HepG2 (cell line): ENCODE measurements around the gene CYP46A1. TPM values are rescaled to one million over a fixed set of nuclear protein-coding genes. Genes with fewer than 3 reads are reported as not detected.

Experiments
- ATAC-seq: fragments of 200-7000 bp; cut with Tn5 transposase; 3 replicates; pipeline ENCODE4 v1.9.1; 2020; ENCODE audit warnings: mild to moderate bottlenecking, moderate library complexity
- BruUV-seq: library from RNA; stranded (reverse); fragments of 400-500 nt; replicated peaks from 2 replicates; lab custom pipeline; 2021; lab: Mats Ljungman, UMichigan
- CTCF ChIA-PET: fragments of 300-600 bp; formaldehyde crosslinking; extraction: SDS; loops from one replicate; lab custom pipeline; 2021; ENCODE audit warnings: low total read pairs, inconsistent platforms, low intra/inter-chr PET ratio; lab: Yijun Ruan, JAX
- POLR2A ChIA-PET: fragments of 350-600 bp; sonication (Branson Sonifier 250); formaldehyde crosslinking; loops from one replicate; lab custom pipeline; 2020; ENCODE audit warnings: antibody characterized with exemption, inconsistent platforms; lab: Yijun Ruan, JAX
- DNase-seq: peaks from one replicate; pipeline ENCODE4 v3.0.0-alpha.2; 2015; ENCODE audit warnings: low spot score
- FAIRE-seq: peaks from 3 replicates; lab custom pipeline; 2011; peaks lifted over from hg19 to GRCh38; lab: Jason Lieb, UNC
- H2AFZ ChIP-seq: one replicate; pipeline ENCODE4 v1.6.1; 2011; ENCODE audit warnings: low read length, inconsistent platforms
- H3K27ac ChIP-seq: fragments of 300-600 bp; 3 replicates; pipeline ENCODE4 v1.8.0; 2011; ENCODE audit warnings: mixed run types, mild to moderate bottlenecking, mixed read lengths, low read length, inconsistent platforms; ENCODE audit not compliant: insufficient read depth; ENCODE audit errors: extremely low read length
- H3K27me3 ChIP-seq, 2 experiments: fragments of 200-600 bp in 1 of 2; 2 replicates in 1 of 2; 3 replicates in 1 of 2; pipeline versions ENCODE4 v1.6.0 to v1.8.0; 2011; ENCODE audit warnings: low read length in 2 of 2, mild to moderate bottlenecking in 2 of 2, moderate library complexity in 2 of 2, inconsistent platforms in 1 of 2; ENCODE audit not compliant: insufficient read depth in 2 of 2, control insufficient read depth in 1 of 2
- H3K36me3 ChIP-seq, 2 experiments: fragments of 200-600 bp in 1 of 2; replicated peaks in 1 of 2; 2 replicates in 1 of 2; 3 replicates in 1 of 2; pipeline versions ENCODE4 v1.5.1 to v1.8.0; 2011; ENCODE audit warnings: low read length in 2 of 2, inconsistent platforms in 1 of 2; ENCODE audit not compliant: insufficient read depth in 2 of 2, control insufficient read depth in 1 of 2
- H3K4me1 ChIP-seq: 2 replicates; pipeline ENCODE4 v1.5.1; 2012; ENCODE audit warnings: low read length, inconsistent platforms; ENCODE audit not compliant: insufficient read depth
- H3K4me2 ChIP-seq: 2 replicates; pipeline ENCODE4 v1.6.0; 2011; ENCODE audit warnings: low read depth, low read length, inconsistent platforms
- H3K4me3 ChIP-seq, 3 experiments: fragments of 200-600 bp in 1 of 3; sonication (generic), shearing (Covaris generic) in 1 of 3; replicated peaks in 1 of 3; 2 replicates each; pipeline ENCODE4 v1.5.1; 2011 to 2016; ENCODE audit warnings: low read length in 3 of 3, inconsistent platforms in 2 of 3, low read depth in 2 of 3, mild to moderate bottlenecking in 2 of 3, control low read depth in 1 of 3, mixed read lengths in 1 of 3; ENCODE audit not compliant: insufficient read depth in 1 of 3
- H3K79me2 ChIP-seq: one replicate; pipeline ENCODE4 v1.6.1; 2011; ENCODE audit warnings: low read length, inconsistent platforms; ENCODE audit not compliant: insufficient read depth
- H3K9ac ChIP-seq: 2 replicates; pipeline ENCODE4 v1.6.0; 2011; ENCODE audit warnings: mild to moderate bottlenecking, low read depth, low read length, inconsistent platforms; ENCODE audit not compliant: insufficient read depth
- H3K9me3 ChIP-seq: 2 replicates; pipeline ENCODE4 v1.5.1; 2012; ENCODE audit warnings: mild to moderate bottlenecking, low read length
- H4K20me1 ChIP-seq: 2 replicates; pipeline ENCODE4 v1.6.0; 2011; ENCODE audit warnings: inconsistent platforms, mild to moderate bottlenecking, low read length, moderate library complexity; ENCODE audit not compliant: insufficient read depth
- CTCF ChIP-seq: sonication (generic); formaldehyde crosslinking; IDR thresholded peaks from 2 replicates; pipeline ENCODE4 v1.5.0; 2020; ENCODE audit warnings: mild to moderate bottlenecking, missing genetic modification reagents, moderate library complexity
- KLF9 ChIP-seq: IDR thresholded peaks from 2 replicates; pipeline ENCODE4 v1.6.1; 2016; ENCODE audit warnings: low read depth
- RFXANK ChIP-seq: IDR thresholded peaks from 2 replicates; pipeline ENCODE4 v1.6.1; 2016
- STAG1 ChIP-seq: sonication (generic); formaldehyde crosslinking; IDR thresholded peaks from 2 replicates; pipeline ENCODE4 v1.4.0; 2020; ENCODE audit warnings: missing genetic modification reagents
- ZNF768 ChIP-seq: sonication (generic); formaldehyde crosslinking; IDR thresholded peaks from 2 replicates; pipeline ENCODE4 v1.4.0; 2020; ENCODE audit warnings: missing genetic modification reagents
- WGBS: methylation state at CpG from one replicate; pipeline ENCODE4 v1.1.6; 2017; ENCODE audit warnings: low lambda C conversion rate; 5-methylcytosine and 5-hydroxymethylcytosine counted together
- in situ Hi-C: cut with HindIII; loops from 2 replicates; pipeline ENCODE4 v1.10.0; 2017; ENCODE audit warnings: low pct_unique_long_range_greater_than_20kb; ENCODE audit not compliant: extremely low pct_ligation_motif_present
- intact Hi-C: fragments of 100-400 bp; cut with micrococcal nuclease; formaldehyde crosslinking; loops from one replicate; pipeline ENCODE4 v1.10.0; 2022; ENCODE audit not compliant: unreplicated experiment
- polyA plus RNA-seq, 8 experiments: library from polyadenylated mRNA; depleted of rRNA in 3 of 8; stranded (reverse) in 7 of 8; unstranded in 1 of 8; fragments of >200 nt; fragmentation: Illumina TruSeq in 4 of 8; extraction: Trizol in 4 of 8; gene quantifications; 2 replicates each; pipeline versions ENCODE4 v1.2.1 to v1.2.3, GENCODE V29; 2011 to 2016; ENCODE audit warnings: low read depth in 4 of 8, missing spikeins in 1 of 8, mixed read lengths in 1 of 8; ENCODE audit not compliant: insufficient read depth in 1 of 8
- total RNA-seq, 5 experiments: library from RNA; depleted of rRNA; stranded (reverse); fragments of >200 nt; fragmentation: Illumina TruSeq; extraction: Trizol; gene quantifications; 2 replicates each; pipeline ENCODE4 v1.2.3, GENCODE V29; 2016; ENCODE audit warnings: low read depth in 1 of 5
- TF ChIP-seq, protein P1 (sequence below): sonication (generic); formaldehyde crosslinking; IDR thresholded peaks from one replicate; pipeline ENCODE4 v1.5.1; 2020; ENCODE audit warnings: mild to moderate bottlenecking, missing genetic modification reagents; ENCODE audit errors: not compliant biosample characterization

CYP46A1 gene
- total and polyA plus RNA-seq, 2 of the 13 experiments (the other 11 are each of a cell fraction or from before 2014, with no cell fraction given) = not detected

DNA sequence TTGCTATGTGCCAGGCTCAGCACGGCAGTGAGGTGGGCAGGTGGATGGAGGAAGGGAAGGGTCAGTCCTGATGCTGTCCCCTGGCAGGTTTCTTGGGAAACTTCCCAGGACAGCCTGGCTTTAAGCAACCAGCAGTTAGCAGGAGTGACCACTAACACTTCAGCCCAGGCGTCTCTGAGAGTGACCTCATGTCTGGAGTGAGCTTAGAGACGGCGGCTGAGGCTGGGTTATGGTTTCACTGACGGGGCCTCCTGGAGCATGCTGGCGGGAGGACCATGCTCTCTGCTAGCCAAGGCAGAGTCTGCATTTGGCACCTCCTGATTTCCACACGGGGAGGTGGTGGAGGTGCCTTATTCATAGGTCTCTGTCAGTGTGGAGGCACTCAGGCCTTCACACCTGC, 36.7 kb upstream of the CYP46A1 start (continued):
- TF ChIP-seq, protein P1, sequence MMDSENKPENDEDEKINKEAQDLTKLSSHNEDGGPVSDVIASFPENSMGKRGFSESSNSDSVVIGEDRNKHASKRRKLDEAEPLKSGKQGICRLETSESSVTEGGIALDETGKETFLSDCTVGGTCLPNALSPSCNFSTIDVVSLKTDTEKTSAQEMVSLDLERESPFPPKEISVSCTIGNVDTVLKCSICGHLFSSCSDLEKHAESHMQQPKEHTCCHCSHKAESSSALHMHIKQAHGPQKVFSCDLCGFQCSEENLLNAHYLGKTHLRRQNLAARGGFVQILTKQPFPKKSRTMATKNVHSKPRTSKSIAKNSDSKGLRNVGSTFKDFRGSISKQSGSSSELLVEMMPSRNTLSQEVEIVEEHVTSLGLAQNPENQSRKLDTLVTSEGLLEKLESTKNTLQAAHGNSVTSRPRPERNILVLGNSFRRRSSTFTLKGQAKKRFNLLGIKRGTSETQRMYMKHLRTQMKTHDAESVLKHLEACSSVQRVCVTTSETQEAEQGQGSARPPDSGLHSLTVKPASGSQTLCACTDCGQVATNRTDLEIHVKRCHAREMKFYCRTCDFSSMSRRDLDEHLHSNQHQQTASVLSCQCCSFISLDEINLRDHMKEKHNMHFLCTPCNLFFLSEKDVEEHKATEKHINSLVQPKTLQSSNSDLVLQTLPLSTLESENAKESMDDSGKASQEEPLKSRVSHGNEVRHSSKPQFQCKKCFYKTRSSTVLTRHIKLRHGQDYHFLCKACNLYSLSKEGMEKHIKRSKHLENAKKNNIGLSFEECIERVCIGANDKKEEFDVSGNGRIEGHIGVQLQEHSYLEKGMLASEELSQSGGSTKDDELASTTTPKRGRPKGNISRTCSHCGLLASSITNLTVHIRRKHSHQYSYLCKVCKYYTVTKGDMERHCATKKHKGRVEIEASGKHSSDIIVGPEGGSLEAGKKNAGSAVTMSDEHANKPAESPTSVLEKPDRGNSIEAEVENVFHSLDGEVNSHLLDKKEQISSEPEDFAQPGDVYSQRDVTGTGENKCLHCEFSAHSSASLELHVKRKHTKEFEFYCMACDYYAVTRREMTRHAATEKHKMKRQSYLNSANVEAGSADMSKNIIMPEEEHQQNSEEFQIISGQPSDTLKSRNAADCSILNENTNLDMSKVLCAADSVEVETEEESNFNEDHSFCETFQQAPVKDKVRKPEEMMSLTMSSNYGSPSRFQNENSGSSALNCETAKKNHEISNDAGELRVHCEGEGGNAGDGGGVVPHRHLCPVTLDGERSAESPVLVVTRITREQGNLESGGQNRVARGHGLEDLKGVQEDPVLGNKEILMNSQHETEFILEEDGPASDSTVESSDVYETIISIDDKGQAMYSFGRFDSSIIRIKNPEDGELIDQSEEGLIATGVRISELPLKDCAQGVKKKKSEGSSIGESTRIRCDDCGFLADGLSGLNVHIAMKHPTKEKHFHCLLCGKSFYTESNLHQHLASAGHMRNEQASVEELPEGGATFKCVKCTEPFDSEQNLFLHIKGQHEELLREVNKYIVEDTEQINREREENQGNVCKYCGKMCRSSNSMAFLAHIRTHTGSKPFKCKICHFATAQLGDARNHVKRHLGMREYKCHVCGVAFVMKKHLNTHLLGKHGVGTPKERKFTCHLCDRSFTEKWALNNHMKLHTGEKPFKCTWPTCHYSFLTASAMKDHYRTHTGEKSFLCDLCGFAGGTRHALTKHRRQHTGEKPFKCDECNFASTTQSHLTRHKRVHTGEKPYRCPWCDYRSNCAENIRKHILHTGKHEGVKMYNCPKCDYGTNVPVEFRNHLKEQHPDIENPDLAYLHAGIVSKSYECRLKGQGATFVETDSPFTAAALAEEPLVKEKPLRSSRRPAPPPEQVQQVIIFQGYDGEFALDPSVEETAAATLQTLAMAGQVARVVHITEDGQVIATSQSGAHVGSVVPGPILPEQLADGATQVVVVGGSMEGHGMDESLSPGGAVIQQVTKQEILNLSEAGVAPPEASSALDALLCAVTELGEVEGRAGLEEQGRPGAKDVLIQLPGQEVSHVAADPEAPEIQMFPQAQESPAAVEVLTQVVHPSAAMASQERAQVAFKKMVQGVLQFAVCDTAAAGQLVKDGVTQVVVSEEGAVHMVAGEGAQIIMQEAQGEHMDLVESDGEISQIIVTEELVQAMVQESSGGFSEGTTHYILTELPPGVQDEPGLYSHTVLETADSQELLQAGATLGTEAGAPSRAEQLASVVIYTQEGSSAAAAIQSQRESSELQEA (CRISPR knock-in tag) = no peak

GRCh38 chr14:99648027-99648784, 35.9 kb upstream of the CYP46A1 start:
- POLR2A ChIA-PET = no interaction called here
- BruUV-seq = no TSS peak
- no peak for FAIRE-seq

More at GRCh38 chr14:99648027-99648784, 35.9 kb upstream of the CYP46A1 start:
- H3K4me3 ChIP-seq = no peak overlapping the region
- CTCF ChIA-PET = no interaction called here
- H3K9ac ChIP-seq = no peak overlapping the region
- no peak for DNase-seq
- in situ Hi-C loops (no loop called here), intact Hi-C loops (no loop called here)
- H3K36me3 ChIP-seq = no peaks in the 10 kb centered on the region
- no peaks in the 10 kb centered on the region for H3K79me2 ChIP-seq
- peak; percentile 68 for ATAC-seq
- peaks cover 19% of the 10 kb centered on the region for H3K4me1 ChIP-seq
- TF ChIP-seq KLF9 (CRISPR knock-in tag) (no peak), ZNF768 (peak; percentile 43; the same call in 1 of the 2 replicates), STAG1 (CRISPR knock-in tag) (peak; percentile 40), RFXANK (no peak), CTCF (CRISPR knock-in tag) (peak; percentile 39)
- peaks cover 5% of the 10 kb centered on the region in 2 experiments; a peak in 2 of 5 replicates for H3K27me3 ChIP-seq
- no peaks in the 10 kb centered on the region for H4K20me1 ChIP-seq
- no peak overlapping the region for H3K4me2 ChIP-seq
- no peak overlapping the region for H2AFZ ChIP-seq
- no peaks in the 10 kb centered on the region for H3K9me3 ChIP-seq
- 45% methylated on average over 8 of the region's 8 CpGs for WGBS
- no peak overlapping the region for H3K27ac ChIP-seq
